Muscle of leg (tissue), 11 donors: ENCODE data around the gene UST. TPM values are rescaled to one million over a fixed set of nuclear protein-coding genes. Genes with fewer than 3 reads are reported as not detected.
"Not testable (repeated sequence)": the region's sequence is repeated elsewhere in the genome, so short reads cannot be mapped to it uniquely, and the experiment has no call there.

Source experiments
- DNase-seq: peaks from one replicate; pipeline ENCODE4 v3.0.0; 2013
- H3K27ac ChIP-seq: one replicate; pipeline ENCODE4 v1.5.1; 2013; ENCODE audit warnings: mild to moderate bottlenecking, low read length, control low read depth
- H3K27me3 ChIP-seq: one replicate; pipeline ENCODE4 v1.6.1; 2013; ENCODE audit warnings: low read length; ENCODE audit not compliant: control insufficient read depth, insufficient read depth
- H3K36me3 ChIP-seq: one replicate; pipeline ENCODE4 v1.6.1; 2013; ENCODE audit warnings: low read length; ENCODE audit not compliant: control insufficient read depth, insufficient read depth
- H3K4me1 ChIP-seq: one replicate; pipeline ENCODE4 v1.6.1; 2013; ENCODE audit warnings: low read length; ENCODE audit not compliant: control insufficient read depth, insufficient read depth
- H3K4me3 ChIP-seq: one replicate; pipeline ENCODE4 v1.5.1; 2013; ENCODE audit warnings: low read length, control low read depth
- H3K9me3 ChIP-seq: replicated peaks from 2 replicates; pipeline ENCODE4 v1.6.1; 2013; ENCODE audit warnings: low read depth, low read length; ENCODE audit not compliant: control insufficient read depth
- WGBS: methylation state at CpG from one replicate; pipeline ENCODE4 v1.1.5; 2013; ENCODE audit warnings: missing lambda C conversion rate; ENCODE audit not compliant: insufficient coverage; 5-methylcytosine and 5-hydroxymethylcytosine counted together
- polyA plus RNA-seq, 8 donors: library from polyadenylated mRNA; unstranded; fragments of 120-200 nt; gene quantifications; one replicate each; pipeline versions ENCODE4 v1.2.1 to v1.2.3, GENCODE V29; 2013; ENCODE audit warnings: inconsistent platforms in 1 of 8, low replicate concordance in 1 of 8; ENCODE audit not compliant: insufficient read length in 8 of 8, insufficient read depth in 1 of 8
- total RNA-seq: library from RNA; stranded (reverse); fragments of 120-200 nt; gene quantifications from one replicate; pipeline ENCODE4 v1.2.4, GENCODE V29; 2013

UST gene
- total and polyA plus RNA-seq, 9 donors = 5.0 to 15.6 (median 9.3) TPM

GRCh38 chr6:148776321-148777308 lies 29.8 kb downstream of the UST start:
- Histone ChIP-seq H3K4me1 (peaks cover 7% of the 10 kb centered on the region), H3K27ac (peak overlapping the region; percentile 81), H3K27me3 (no peaks in the 10 kb centered on the region), H3K9me3 (no peaks in the 10 kb centered on the region), H3K4me3 (no peak overlapping the region), H3K36me3 (no peaks in the 10 kb centered on the region)
- 21% methylated on average over 6 of the region's 15 CpGs for whole genome bisulfite sequencing
- peak; percentile 93 for DNase-seq

DNA sequence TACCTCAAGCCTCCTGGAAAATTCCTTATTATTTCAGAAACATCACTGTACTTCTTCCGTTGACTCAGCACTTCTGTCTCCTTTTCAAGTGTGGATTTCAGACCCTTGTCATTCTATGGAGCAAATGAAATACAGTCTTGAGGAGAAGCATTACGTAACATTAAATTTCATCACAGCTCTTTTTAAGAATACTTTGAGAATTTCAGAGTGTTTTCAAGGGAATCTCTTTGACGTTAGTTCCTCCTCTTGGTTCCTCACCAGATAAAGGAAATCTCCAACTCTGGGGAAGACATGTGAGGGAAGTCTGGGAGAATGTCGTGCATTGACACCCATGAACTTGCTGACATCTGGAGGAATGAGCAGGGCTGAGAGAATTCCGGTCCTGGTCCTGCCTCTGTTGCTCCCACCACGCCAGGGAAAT lies 32.3 kb downstream of the UST start:
- Histone ChIP-seq H3K4me3 (no peak overlapping the region), H3K27me3 (no peaks in the 10 kb centered on the region), H3K9me3 (no peaks in the 10 kb centered on the region), H3K4me1 (peaks cover 7% of the 10 kb centered on the region), H3K27ac (no peak overlapping the region), H3K36me3 (no peaks in the 10 kb centered on the region)
- DNase-seq = peak; percentile 71
- WGBS = no CpG with 5 or more reads among the region's 6 CpGs

GRCh38 chr6:148780423-148780822 lies 33.6 kb downstream of the UST start:
- not testable (repeated sequence) for H3K36me3 ChIP-seq, H3K27me3 ChIP-seq, DNase-seq, H3K9me3 ChIP-seq, H3K4me3 ChIP-seq, H3K4me1 ChIP-seq, H3K27ac ChIP-seq
- no CpG with 5 or more reads among the region's 1 CpG for WGBS

- peaks cover 7% of the 10 kb centered on the region for H3K4me1 ChIP-seq
- H3K9me3 ChIP-seq = no peaks in the 10 kb centered on the region
- no peak overlapping the region for H3K27ac ChIP-seq
- H3K36me3 ChIP-seq = no peaks in the 10 kb centered on the region
- 91% methylated on average over 5 of the region's 7 CpGs for WGBS
- no peaks in the 10 kb centered on the region for H3K27me3 ChIP-seq
- H3K4me3 ChIP-seq = no peak overlapping the region
- DNase-seq = no peak
These were observed 34.1 kb downstream of the UST start for GRCh38 chr6:148780918-148781436.

DNA sequence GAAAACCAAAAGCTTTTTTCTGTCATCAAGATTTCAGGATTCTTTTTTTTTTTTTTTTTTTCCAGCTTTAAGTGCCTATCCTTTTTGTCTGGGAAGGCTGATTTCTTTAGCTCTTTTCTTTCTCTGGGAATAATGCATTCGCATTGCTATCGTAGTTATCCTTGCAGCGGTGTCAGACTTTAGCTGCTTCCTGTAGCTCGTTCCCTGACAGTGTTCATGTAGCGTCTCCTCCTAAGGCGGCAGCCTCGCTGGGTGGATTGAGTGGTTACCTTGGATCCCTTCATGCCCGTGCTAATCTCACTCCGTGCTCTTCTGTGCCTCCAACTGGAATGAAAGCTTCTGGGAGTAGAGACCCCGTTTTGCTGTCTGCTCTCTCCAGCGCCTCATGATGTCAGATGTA lies 43.1 kb downstream of the UST start:
- H3K9me3 ChIP-seq = peaks cover 8% of the 10 kb centered on the region
- H3K36me3 ChIP-seq = no peaks in the 10 kb centered on the region
- no peak overlapping the region for H3K4me3 ChIP-seq
- no peak overlapping the region for H3K27ac ChIP-seq
- no peaks in the 10 kb centered on the region for H3K27me3 ChIP-seq
- H3K4me1 ChIP-seq = no peaks in the 10 kb centered on the region
- WGBS = 77% methylated on average over 9 of the region's 11 CpGs
- DNase-seq = no peak

- DNase-seq = no peak
- peaks cover 8% of the 10 kb centered on the region for H3K9me3 ChIP-seq
- H3K4me3 ChIP-seq = no peak overlapping the region
- no peaks in the 10 kb centered on the region for H3K4me1 ChIP-seq
- H3K27ac ChIP-seq = no peak overlapping the region
- 90% methylated on average over 7 of the region's 10 CpGs for WGBS
- no peaks in the 10 kb centered on the region for H3K36me3 ChIP-seq
- H3K27me3 ChIP-seq = no peaks in the 10 kb centered on the region
These were observed 43.6 kb downstream of the UST start for GRCh38 chr6:148790404-148790803.

DNA sequence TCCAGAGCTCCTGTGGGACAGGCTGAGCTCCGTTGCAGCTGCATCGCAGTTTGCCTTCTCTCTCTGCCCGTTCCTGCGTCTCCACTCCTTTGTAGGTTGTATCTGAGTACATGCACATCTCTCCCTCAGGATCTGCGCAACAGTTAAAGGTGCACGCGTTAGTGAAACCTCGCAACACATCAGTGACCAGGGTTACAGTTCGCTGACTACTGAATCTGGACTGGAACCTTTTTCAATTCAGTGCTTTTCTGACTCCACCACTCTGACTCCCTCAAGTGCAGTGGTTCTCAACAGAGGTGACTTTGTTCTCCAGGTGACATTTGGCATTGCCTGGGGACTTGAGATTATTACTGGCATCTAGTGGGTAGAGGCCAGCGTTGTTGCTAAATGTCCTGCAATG lies 44.0 kb downstream of the UST start:
- H3K9me3 ChIP-seq = peaks cover 8% of the 10 kb centered on the region
- no peaks in the 10 kb centered on the region for H3K27me3 ChIP-seq
- 85% methylated on average over 10 of the region's 10 CpGs for WGBS
- H3K4me1 ChIP-seq = no peaks in the 10 kb centered on the region
- no peak overlapping the region for H3K27ac ChIP-seq
- no peak overlapping the region for H3K4me3 ChIP-seq
- no peak for DNase-seq
- no peaks in the 10 kb centered on the region for H3K36me3 ChIP-seq

DNA sequence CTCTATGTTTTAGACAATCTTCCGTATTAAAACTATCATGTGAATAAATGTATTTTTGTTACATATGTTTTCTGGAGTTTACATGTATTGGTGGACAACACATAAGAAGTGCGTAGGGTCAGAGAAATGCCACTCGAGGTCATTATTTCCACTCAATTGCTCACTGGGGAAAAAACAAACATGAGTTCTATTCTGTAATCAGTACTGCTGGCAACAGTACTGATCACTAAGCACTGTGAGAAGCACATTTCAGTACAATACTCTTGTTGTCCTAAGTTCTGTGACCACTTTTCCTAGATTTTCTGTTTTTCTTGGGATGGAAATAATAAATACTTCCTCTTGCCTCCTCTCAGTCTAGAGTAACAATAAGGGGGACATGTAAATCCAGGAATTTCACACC lies 44.5 kb downstream of the UST start:
- H3K4me1 ChIP-seq = no peaks in the 10 kb centered on the region
- peaks cover 8% of the 10 kb centered on the region for H3K9me3 ChIP-seq
- H3K36me3 ChIP-seq = no peaks in the 10 kb centered on the region
- no peak overlapping the region for H3K4me3 ChIP-seq
- no peak for DNase-seq
- WGBS = 100% methylated on average over 2 of the region's 3 CpGs
- H3K27ac ChIP-seq = no peak overlapping the region
- H3K27me3 ChIP-seq = no peaks in the 10 kb centered on the region

DNA sequence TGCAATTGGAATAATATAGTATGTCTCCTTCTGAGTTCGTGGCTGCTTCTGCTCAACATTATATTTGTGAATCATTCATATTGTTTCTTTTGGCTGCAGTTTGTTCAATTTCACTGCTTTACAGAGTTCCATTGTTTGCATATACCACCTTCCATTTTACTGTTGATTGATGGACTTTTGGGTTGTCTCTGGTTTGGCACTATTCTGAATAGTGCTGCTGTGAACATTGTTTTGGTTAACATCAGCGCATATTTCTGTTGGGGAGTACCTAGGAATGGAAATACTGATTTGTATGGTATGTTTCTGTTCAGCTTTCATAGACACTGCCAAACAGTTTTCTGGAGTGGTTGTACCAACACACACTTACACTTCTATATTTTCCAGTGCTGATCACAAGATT lies 46.9 kb downstream of the UST start:
- no peaks in the 10 kb centered on the region for H3K4me1 ChIP-seq
- no peaks in the 10 kb centered on the region for H3K36me3 ChIP-seq
- H3K27me3 ChIP-seq = no peaks in the 10 kb centered on the region
- no peak overlapping the region for H3K27ac ChIP-seq
- peaks cover 6% of the 10 kb centered on the region for H3K9me3 ChIP-seq
- H3K4me3 ChIP-seq = no peak overlapping the region
- WGBS = no CpG with 5 or more reads among the region's 2 CpGs
- DNase-seq = no peak

- no CpG with 5 or more reads among the region's 4 CpGs for WGBS
- Histone ChIP-seq H3K4me1 (no peaks in the 10 kb centered on the region), H3K9me3 (peaks cover 6% of the 10 kb centered on the region)
These were observed 48.0 kb downstream of the UST start for GRCh38 chr6:148794797-148795196.

More at GRCh38 chr6:148794797-148795196, 48.0 kb downstream of the UST start:
- no peak overlapping the region for H3K4me3 ChIP-seq
- H3K27me3 ChIP-seq = no peaks in the 10 kb centered on the region
- H3K36me3 ChIP-seq = no peaks in the 10 kb centered on the region
- H3K27ac ChIP-seq = no peak overlapping the region
- DNase-seq = no peak
